Astrocyte (in vitro differentiated cells and primary cell): ENCODE results near the gene PCDHGB5.

Experiments
- CTCF ChIP-seq: IDR thresholded peaks from 2 replicates; pipeline ENCODE4 v1.5.1; 2011; ENCODE audit warnings: low read depth, mild to moderate bottlenecking, inconsistent platforms, low read length, moderate library complexity; ENCODE audit not compliant: insufficient read depth
- EZH2 ChIP-seq: IDR thresholded peaks from 2 replicates; pipeline ENCODE4 v1.6.1; 2012; ENCODE audit warnings: mild to moderate bottlenecking, low read length, inconsistent platforms; ENCODE audit not compliant: insufficient read depth

- TF ChIP-seq CTCF (no peak), EZH2 (no peak)
Measured at GRCh38 chr5:141362719-141363118, 35.0 kb upstream of the PCDHGB5 start.
